GM21786 (cell line): ENCODE results near the gene HM13.
"Not testable (repeated sequence)": the region's sequence is repeated elsewhere in the genome, so short reads cannot be mapped to it uniquely, and the experiment has no call there.

ENCODE experiments used
- ATAC-seq: cut with Tn5 transposase; IDR thresholded peaks from one replicate; pipeline ENCODE4 v1.9.1; 2021; ENCODE audit not compliant: unreplicated experiment

HM13 gene

DNA sequence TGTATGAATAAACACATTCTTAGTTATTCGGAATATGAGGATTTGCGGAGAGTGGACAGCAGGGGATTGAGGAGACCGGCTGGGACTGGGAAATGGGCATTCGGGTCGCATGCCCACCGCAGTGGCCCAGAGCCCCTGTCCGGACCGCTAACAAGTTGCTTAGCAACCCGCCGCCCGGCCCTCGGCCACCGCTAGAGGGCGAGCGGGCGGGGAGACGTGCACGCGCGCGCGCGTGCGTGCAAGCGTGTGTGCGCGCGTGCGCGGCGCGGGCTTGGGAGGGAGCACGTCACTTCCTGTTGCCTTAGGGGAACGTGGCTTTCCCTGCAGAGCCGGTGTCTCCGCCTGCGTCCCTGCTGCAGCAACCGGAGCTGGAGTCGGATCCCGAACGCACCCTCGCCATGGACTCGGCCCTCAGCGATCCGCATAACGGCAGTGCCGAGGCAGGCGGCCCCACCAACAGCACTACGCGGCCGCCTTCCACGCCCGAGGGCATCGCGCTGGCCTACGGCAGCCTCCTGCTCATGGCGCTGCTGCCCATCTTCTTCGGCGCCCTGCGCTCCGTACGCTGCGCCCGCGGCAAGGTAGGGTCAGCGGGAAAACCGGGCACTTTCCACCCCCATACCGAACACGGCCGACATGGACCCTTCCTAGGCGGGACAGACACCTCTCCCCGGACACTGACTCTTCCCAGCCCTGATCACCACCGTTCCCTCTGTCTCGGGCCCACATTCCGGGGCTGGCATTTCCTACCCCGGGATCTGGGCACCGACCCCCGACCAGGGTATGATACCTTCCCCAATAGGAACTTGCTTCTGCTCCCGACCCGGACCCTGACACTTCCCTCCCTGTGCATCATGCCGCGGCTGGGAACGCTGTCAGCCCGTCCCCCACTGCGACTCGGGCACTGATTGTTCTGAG is at the start of gene HM13:
Gene HM13 (plus strand): TSS at position 289 of the 918 bp plus-strand sequence. CDS start 110 bp downstream, at position 399.
- peak; percentile 85 for ATAC-seq

DNA sequence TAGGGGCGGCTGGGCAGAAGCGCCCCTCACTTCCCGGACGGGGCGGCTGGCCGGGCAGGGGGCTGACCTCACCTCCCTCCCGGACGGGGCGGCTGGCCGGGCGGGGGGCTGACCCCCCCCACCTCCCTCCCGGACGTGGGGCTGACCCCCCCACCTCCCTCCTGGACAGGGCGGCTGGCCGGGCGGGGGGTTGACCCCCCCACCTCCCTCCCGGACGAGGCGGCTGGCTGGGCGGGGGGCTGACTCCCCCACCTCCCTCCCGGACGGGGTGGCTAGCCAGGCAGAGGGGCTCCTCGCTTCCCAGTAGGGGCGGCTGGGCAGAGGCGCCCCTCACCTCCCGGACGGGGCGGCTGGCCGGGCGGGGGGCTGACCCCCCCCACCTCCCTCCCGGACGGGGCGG is 43.3 kb upstream of the HM13 start:
- ATAC-seq: not testable (repeated sequence)

DNA sequence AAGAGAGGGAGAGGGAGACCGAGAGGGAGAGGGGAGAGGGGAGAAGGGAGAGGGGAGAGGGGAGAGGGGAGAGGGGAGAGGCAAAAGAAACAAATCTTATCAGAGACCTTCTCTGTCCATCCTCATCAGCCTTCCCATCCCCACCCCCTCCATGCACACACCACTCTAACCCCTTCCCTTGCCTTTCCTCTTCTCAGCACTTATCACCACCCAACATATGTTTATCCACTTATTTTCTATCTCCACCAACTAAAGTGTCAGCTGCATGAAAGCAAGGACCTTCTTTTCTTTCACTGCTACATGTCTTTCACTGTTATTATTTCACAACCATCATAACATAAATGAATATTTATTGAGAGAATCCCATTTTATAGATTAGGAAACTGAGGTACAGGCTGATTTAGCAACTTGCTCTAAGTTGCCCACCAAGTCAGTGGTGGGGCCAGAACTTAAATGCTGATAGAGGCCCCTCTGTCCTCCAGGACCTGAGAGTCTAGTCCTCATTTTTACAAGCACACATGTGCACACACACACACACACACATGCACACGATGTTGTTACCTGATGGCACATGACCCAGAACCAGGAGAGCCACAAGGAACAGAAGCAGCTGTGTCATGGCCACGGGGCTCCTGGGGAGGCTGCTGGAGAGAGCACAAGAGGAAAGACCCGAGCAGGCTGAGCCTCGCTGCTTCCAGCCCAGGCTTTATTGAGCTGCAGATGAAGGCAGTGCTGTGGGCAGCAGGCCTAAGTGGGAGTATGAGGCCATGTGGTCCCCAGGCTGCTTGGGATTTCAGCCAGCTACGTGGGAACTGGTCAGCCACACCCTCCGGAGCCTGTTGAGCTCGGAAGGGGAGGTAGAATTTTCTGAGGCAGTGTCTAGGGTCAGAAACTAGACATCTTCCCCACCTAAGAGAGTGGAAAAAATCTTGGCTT is 41.6 kb upstream of the HM13 start:
- ATAC-seq: no peak

- no peak for ATAC-seq
Measured at GRCh38 chr20:31473331-31474096, 40.7 kb upstream of the HM13 start.

DNA sequence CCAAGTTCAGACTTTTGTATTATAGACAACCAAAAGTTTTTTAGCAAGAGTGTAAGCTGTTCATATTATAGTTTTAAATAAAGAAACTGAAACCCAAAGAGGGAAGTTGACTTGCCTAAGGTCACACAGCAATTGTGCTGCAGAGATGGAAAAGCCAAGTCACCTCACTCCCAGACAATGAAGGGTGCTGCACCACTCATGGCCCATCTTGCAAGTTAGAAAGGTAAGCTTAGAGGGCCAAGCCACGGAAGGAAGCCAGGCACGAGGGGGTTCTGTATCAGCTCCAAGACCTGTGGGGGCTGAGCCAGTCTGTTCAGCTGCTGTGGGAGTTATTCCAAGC is 40.2 kb upstream of the HM13 start:
- ATAC-seq: no peak

DNA sequence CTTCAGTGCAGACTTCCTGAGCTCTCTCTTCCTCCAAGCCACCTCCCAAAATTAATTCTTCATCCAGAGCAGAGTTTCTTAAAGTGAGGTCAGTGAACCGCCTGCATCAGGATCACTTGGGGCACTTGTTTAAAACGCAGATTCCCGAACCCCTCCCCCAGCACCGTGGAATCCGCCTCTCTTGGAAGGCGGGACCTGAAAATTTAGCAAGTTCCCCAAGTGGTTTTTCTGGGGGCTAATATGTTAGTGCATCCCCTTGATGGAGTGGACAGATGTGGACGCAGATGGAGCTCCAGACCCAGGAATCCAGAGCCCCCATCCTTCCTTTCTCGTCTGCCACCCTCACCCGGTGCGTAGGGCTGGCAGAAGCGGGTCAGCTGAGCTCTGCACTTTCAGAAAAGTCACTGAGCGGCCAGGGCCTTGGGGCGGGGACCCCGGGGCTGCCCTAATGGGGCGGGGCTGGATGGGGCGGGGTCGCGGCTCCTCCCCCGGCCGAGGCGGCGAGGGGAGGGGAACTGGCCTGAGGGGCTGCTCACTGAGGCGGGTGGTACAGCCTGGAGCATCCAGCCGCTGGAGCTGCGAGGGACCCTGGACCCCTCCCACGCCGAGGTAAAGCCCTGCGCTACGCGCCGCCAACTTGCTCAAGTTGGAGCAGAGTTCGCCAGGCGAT is 39.3 kb upstream of the HM13 start, which contains the start of the genes DEFB124 and REM1:
Gene DEFB124 (minus strand): TSS at position 370 of the 670 bp plus-strand sequence. CDS start 2,114 bp downstream, outside the sequence.
Gene REM1 (plus strand): TSS at position 531 of the 670 bp plus-strand sequence. CDS start 1,158 bp downstream, outside the sequence.
- no peak for ATAC-seq

- no peak for ATAC-seq
Measured at GRCh38 chr20:31475472-31476293, 38.6 kb upstream of the HM13 start.

DNA sequence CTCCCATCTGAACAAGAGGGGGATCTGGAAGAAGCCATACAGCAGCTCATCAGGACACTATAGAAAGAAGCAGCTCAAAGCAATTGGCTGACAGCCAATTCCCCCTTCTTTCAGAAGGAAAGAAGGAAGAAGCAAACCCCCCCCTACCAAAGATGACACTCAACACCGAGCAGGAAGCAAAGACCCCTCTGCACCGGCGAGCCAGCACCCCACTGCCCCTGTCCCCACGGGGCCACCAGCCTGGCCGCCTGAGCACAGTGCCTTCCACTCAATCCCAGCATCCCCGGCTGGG is 38.0 kb upstream of the HM13 start:
- no peak for ATAC-seq

DNA sequence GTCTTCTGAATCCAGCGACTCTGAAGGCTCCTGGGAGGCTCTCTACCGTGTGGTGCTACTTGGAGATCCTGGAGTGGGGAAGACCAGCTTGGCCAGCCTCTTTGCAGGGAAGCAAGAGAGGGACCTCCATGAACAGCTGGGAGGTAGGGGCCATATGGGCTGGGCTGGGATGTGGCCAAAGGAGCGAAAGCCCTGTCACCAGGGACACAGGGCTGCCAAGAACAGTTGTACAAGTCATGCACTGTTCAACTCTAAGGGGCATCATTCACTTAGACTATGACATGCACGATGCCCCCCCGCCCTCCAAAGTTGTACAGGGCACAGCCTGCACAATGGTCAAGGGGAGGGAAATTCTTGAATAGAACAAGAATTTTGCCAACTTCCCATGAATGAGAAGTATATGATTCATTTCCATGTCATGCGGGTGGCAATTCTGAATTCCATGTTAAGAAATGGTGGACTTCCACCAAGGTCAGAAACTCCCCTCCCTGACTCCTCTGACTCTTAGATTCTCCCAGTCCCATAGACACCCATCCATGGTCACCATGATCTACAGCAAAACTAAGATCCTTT is 37.5 kb upstream of the HM13 start:
- ATAC-seq: no peak

GRCh38 chr20:31484001-31484400 is 30.2 kb upstream of the HM13 start:
- ATAC-seq: no peak

DNA sequence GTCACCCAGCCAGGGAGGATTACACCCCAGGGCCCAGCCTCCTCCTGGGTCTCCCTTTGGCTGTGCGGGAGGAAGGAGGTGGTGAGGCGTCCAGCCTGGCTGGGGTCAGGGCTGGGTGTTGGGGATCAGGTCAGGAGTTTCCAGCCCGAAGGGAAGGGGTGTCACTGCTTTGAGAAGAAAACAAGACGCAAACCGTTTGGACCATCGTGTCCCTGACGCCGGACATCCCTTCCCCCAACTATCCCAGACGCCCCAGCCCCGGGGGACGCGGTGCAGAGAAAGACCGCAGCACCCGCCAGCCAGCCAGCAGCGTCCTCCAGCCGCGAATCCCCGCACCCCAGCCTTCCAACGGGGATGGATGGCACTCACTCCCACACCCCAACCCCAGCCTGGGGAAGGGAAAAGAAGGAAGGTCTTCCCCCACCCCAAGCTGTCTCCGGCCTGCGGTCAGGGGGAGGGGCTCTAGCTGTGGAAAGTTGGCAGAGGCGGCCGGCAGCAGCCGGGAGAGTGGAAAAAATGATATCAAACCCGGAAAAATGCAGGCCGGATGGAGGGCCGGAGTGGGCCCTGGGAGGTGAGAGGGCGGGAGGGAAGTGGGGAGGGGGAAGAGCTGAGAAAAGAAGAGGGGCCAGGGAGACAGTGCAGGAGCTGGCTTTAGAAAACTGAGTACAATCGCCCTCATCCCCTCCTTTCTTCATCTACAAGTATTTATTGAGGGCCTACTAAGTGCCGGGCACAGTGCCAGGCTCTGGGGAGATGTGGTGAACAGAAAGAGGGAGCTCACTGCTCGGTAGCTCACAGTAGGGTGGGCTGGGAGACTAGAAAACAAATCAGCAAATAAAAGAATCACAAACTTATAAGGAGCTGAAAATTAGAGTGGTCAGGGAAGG is 28.5 kb upstream of the HM13 start:
- no peak for ATAC-seq

GRCh38 chr20:31488115-31488514 is 26.1 kb upstream of the HM13 start:
- ATAC-seq: no peak

DNA sequence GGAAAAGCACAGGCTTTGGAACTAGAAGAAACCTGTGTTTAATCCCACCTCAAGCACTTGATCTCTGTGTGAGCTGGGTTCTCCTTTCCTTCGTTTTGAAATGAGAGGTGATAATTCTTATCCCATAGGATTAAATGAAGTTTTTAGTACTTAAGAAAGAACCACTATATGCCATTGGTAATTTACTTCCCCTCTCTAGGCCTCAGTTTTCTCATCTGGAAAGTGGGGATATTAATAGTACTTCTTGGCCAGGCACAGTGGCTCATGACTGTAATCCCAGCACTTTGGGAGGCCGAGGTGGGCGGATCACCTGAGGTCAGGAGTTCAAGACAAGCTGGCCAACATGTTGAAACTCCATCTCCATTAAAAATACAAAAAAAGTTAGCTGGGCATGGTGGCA is 25.1 kb upstream of the HM13 start:
- ATAC-seq: no peak

DNA sequence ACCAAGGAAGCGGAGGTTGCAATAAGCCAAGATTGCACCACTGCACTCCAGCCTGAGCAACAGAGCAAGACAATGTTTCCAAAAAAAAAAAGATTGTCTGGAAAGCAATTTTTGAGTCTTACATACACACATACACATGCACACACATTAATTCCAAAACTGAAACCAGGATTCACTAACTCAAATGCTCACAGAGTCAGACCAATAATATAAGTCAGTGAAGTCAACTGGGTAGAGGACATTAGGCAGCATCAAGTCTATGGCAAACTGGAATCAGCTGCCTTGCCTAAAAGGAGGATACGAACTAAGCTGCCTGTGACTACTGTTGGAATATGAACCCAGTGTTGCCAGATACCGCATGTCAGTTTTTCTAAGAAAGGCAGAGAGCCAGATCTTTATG is 23.5 kb upstream of the HM13 start:
- no peak for ATAC-seq

GRCh38 chr20:31494131-31494530 is 20.1 kb upstream of the HM13 start:
- no peak for ATAC-seq

DNA sequence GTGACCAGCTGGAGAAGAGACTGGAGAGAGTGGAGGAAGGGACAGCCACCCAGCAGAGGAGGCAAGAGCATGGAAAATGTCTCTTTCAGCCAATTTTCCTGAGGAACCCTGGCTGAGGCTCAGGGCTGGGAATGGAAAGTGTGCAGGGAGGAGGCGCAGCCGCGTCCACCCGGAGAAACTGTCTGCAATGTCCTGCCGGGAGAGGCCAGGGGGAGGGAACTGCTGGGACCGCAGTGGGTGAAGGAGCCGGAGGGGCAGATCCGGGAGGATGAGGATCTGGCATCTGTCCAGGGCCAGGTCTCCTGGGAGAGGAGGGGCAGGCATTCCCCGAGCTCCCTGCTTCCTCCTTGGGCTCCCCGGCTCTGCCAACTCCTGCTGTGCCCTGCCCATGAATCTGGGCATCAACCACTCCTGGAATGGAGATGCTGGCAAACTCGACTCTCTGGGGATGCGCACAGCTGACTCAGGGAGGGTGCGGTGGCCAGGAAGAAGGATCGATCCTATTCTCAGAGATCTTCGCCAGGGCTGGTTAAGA is 17.4 kb upstream of the HM13 start:
- no peak for ATAC-seq

GRCh38 chr20:31497838-31498540 is 16.3 kb upstream of the HM13 start:
- no peak for ATAC-seq
